Measurements from ENCODE around the gene CHD6. TPM values are rescaled to one million over a fixed set of nuclear protein-coding genes. Genes with fewer than 3 reads are reported as not detected.
A peak's percentile ranks its signal among the peaks of the same experiment; 100 is the strongest.

CHD6 gene
- total RNA-seq, 6 experiments from 2014 or later: 9.3 to 24.1 (median 16.6) TPM

- ATAC-seq: no peak
- Histone ChIP-seq H3K9me3 (no peaks in the 10 kb centered on the region), H3K4me1 (peaks cover 0 to 16% (median 5%) of the 10 kb centered on the region in 4 donors), H3K36me3 (peaks cover 0 to 4% (median 0%) of the 10 kb centered on the region in 4 donors), H3K27ac (no peak overlapping the region), H3K4me3 (no peak overlapping the region), H3K27me3 (no peaks in the 10 kb centered on the region)
- no peak for DNase-seq
- intact Hi-C loops (cut with DNase I): no loop called here
- no peak for TF ChIP-seq POLR2A (IDR thresholded peaks at IDR 0.05)
- WGBS (ENCODE audit: insufficient coverage, low coverage, low lambda C conversion rate, missing lambda C conversion rate): 100% methylated on average over 1 of the region's 1 CpG
These were observed 140.2 kb downstream of the CHD6 start for GRCh38 chr20:41478026-41478425.

GRCh38 chr20:41476446-41476845 lies 141.7 kb downstream of the CHD6 start:
- H3K4me1 ChIP-seq: peaks cover 0 to 16% (median 5%) of the 10 kb centered on the region in 4 donors
- DNase-seq (no peak), ATAC-seq (no peak)
- H3K27ac ChIP-seq: no peak overlapping the region
- no peaks in the 10 kb centered on the region for H3K9me3 ChIP-seq
- H3K36me3 ChIP-seq: peaks cover 0 to 3% (median 0%) of the 10 kb centered on the region in 4 donors
- WGBS (ENCODE audit: insufficient coverage, low coverage, low lambda C conversion rate, missing lambda C conversion rate): 92% methylated on average over 1 of the region's 1 CpG
- H3K27me3 ChIP-seq: no peaks in the 10 kb centered on the region
- intact Hi-C loops (cut with DNase I): no loop called here
- no peak overlapping the region for H3K4me3 ChIP-seq
- TF ChIP-seq POLR2A (IDR thresholded peaks at IDR 0.05) (no peak), CTCF (IDR thresholded peaks at IDR 0.05) (no peak)

GRCh38 chr20:41476013-41476441 lies 142.2 kb downstream of the CHD6 start:
- Histone ChIP-seq H3K36me3 (peaks cover 0 to 5% (median 0%) of the 10 kb centered on the region in 4 donors), H3K4me1 (peaks cover 0 to 16% (median 5%) of the 10 kb centered on the region in 4 donors), H3K4me3 (no peak overlapping the region), H3K9me3 (no peaks in the 10 kb centered on the region), H3K27me3 (no peaks in the 10 kb centered on the region), H3K27ac (peak overlapping the region in 1 of 3 donors; percentile 2)
- TF ChIP-seq POLR2A (IDR thresholded peaks at IDR 0.05) (no peak), CTCF (IDR thresholded peaks at IDR 0.05) (peak in 1 of 4 donors; percentile 15)
- ATAC-seq (peak; percentile 67 to 92 (median 77)), DNase-seq (no peak)
- intact Hi-C loops (cut with DNase I): no loop called here

- H3K27ac ChIP-seq: no peak overlapping the region
- 39% methylated on average over 1 of the region's 1 CpG for WGBS (ENCODE audit: insufficient coverage, low coverage, low lambda C conversion rate, missing lambda C conversion rate)
- peak in 2 of 4 donors; percentile 18 to 74 for ATAC-seq
- H3K4me3 ChIP-seq: no peak overlapping the region
- TF ChIP-seq POLR2A (IDR thresholded peaks at IDR 0.05): no peak
- no peak for TF ChIP-seq CTCF (IDR thresholded peaks at IDR 0.05)
- no peaks in the 10 kb centered on the region for H3K9me3 ChIP-seq
- intact Hi-C loops (cut with DNase I): no loop called here
- peaks cover 0 to 16% (median 5%) of the 10 kb centered on the region in 4 donors for H3K4me1 ChIP-seq
- DNase-seq: no peak
- H3K36me3 ChIP-seq: peaks cover 0 to 10% (median 3%) of the 10 kb centered on the region in 4 donors
- no peaks in the 10 kb centered on the region for H3K27me3 ChIP-seq
These were observed 142.7 kb downstream of the CHD6 start for GRCh38 chr20:41475503-41475902.

GRCh38 chr20:41470362-41471095 lies 147.6 kb downstream of the CHD6 start:
- intact Hi-C loops (cut with DNase I): no loop called here
- ATAC-seq (no peak), DNase-seq (no peak)
- no peak overlapping the region for H3K4me3 ChIP-seq
- peaks cover 0 to 3% (median under 1%) of the 10 kb centered on the region in 4 donors for H3K4me1 ChIP-seq
- H3K36me3 ChIP-seq: peaks cover 0 to 9% (median 4%) of the 10 kb centered on the region in 4 donors
- no peak for TF ChIP-seq POLR2A (IDR thresholded peaks at IDR 0.05)
- TF ChIP-seq CTCF (IDR thresholded peaks at IDR 0.05): no peak
- no peak overlapping the region for H3K27ac ChIP-seq
- H3K9me3 ChIP-seq: no peaks in the 10 kb centered on the region
- no peaks in the 10 kb centered on the region for H3K27me3 ChIP-seq
- 91% methylated on average over 7 of the region's 7 CpGs for WGBS (ENCODE audit: insufficient coverage, low coverage, low lambda C conversion rate, missing lambda C conversion rate)

Data from right lobe of liver (tissue), 6 donors.